GM23338 (cell line): Measurements from ENCODE around the gene KRTAP5-6. TPM values are rescaled to one million over a fixed set of nuclear protein-coding genes. Genes with fewer than 3 reads are reported as not detected.

Experiments
- ATAC-seq: fragments of 200-7000 bp; cut with Tn5 transposase; 3 replicates; pipeline ENCODE4 v1.9.1; 2020
- DNase-seq: peaks from one replicate; pipeline ENCODE4 v3.0.0-alpha.2; 2015; ENCODE audit warnings: low spot score
- H2AFZ ChIP-seq: fragments of 200-600 bp; sonication (generic); 2 replicates; pipeline ENCODE4 v1.8.0; 2016; ENCODE audit warnings: antibody characterized with exemption, mild to moderate bottlenecking, moderate library complexity
- H3F3A ChIP-seq: fragments of 200-600 bp; sonication (generic); replicated peaks from 2 replicates; pipeline ENCODE4 v1.8.0; 2017; ENCODE audit warnings: antibody characterized with exemption, mixed run types, low read depth
- H3K27ac ChIP-seq: fragments of 200-600 bp; sonication (generic); 2 replicates; pipeline ENCODE4 v1.6.1; 2016; ENCODE audit warnings: low read depth
- H3K27me3 ChIP-seq: fragments of 200-600 bp; sonication (generic); 2 replicates; pipeline ENCODE4 v1.8.0; 2016; ENCODE audit warnings: mild to moderate bottlenecking, mixed run types, moderate library complexity; ENCODE audit not compliant: insufficient read depth
- H3K36me3 ChIP-seq: fragments of 200-600 bp; sonication (generic); 2 replicates; pipeline ENCODE4 v1.8.0; 2016; ENCODE audit warnings: mild to moderate bottlenecking; ENCODE audit not compliant: insufficient read depth
- H3K4me1 ChIP-seq: fragments of 200-600 bp; sonication (generic); 2 replicates; pipeline ENCODE4 v1.8.0; 2016; ENCODE audit warnings: mild to moderate bottlenecking, moderate library complexity; ENCODE audit not compliant: insufficient read depth
- H3K4me2 ChIP-seq: fragments of 200-600 bp; sonication (generic); 2 replicates; pipeline ENCODE4 v1.7.1; 2017; ENCODE audit warnings: mixed run types
- H3K4me3 ChIP-seq: fragments of 200-600 bp; sonication (generic); 2 replicates; pipeline ENCODE4 v1.6.1; 2016; ENCODE audit warnings: mixed run types
- H3K79me2 ChIP-seq: fragments of 200-600 bp; sonication (generic); replicated peaks from 2 replicates; pipeline ENCODE4 v1.8.0; 2017; ENCODE audit warnings: mild to moderate bottlenecking; ENCODE audit not compliant: insufficient read depth
- H3K9me2 ChIP-seq: fragments of 200-600 bp; sonication (generic); 2 replicates; pipeline ENCODE4 v1.8.0; 2017; ENCODE audit not compliant: insufficient read depth
- H4K20me1 ChIP-seq: fragments of 200-600 bp; sonication (generic); replicated peaks from 2 replicates; pipeline ENCODE4 v1.8.0; 2017; ENCODE audit warnings: mild to moderate bottlenecking; ENCODE audit not compliant: insufficient read depth
- H3K27ac Mint-ChIP-seq: 2 replicates; pipeline ENCODE4 v1.8.0; 2020; ENCODE audit warnings: inconsistent platforms, mild to moderate bottlenecking, moderate library complexity, mixed read lengths
- H3K27me3 Mint-ChIP-seq: 3 replicates; pipeline ENCODE4 v1.8.0; 2022; ENCODE audit warnings: low read depth, mild to moderate bottlenecking, moderate library complexity, mixed read lengths, inconsistent platforms; ENCODE audit not compliant: insufficient read depth, poor library complexity
- H3K36me3 Mint-ChIP-seq: 3 replicates; pipeline ENCODE4 v1.8.0; 2021; ENCODE audit warnings: low read depth, mild to moderate bottlenecking, inconsistent platforms, moderate library complexity, mixed read lengths
- H3K4me1 Mint-ChIP-seq: 3 replicates; pipeline ENCODE4 v1.8.0; 2020; ENCODE audit warnings: mild to moderate bottlenecking, inconsistent platforms, mixed read lengths
- H3K4me3 Mint-ChIP-seq: 3 replicates; pipeline ENCODE4 v1.8.0; 2021; ENCODE audit warnings: moderate library complexity, mild to moderate bottlenecking, inconsistent platforms, mixed read lengths
- H3K9me3 Mint-ChIP-seq: 3 replicates; pipeline ENCODE4 v1.8.0; 2020; ENCODE audit warnings: moderate library complexity, mild to moderate bottlenecking, inconsistent platforms, mixed read lengths
- CREB1 ChIP-seq: fragments of 250-450 bp; sonication (Bioruptor Pico); IDR thresholded peaks from 2 replicates; pipeline ENCODE4 v1.5.0; 2020; ENCODE audit warnings: low read depth, mild to moderate bottlenecking, moderate library complexity
- EZH2 ChIP-seq: fragments of 200-600 bp; sonication (generic); IDR thresholded peaks from one replicate; pipeline ENCODE4 v1.8.0; 2017; ENCODE audit warnings: antibody characterized with exemption, mild to moderate bottlenecking, low read depth; ENCODE audit not compliant: unreplicated experiment
- JUNB ChIP-seq: IDR thresholded peaks from one replicate; pipeline ENCODE4 v1.6.1; 2016; ENCODE audit warnings: antibody characterized with exemption; ENCODE audit not compliant: unreplicated experiment
- NANOG ChIP-seq: IDR thresholded peaks from 2 replicates; pipeline ENCODE4 v1.6.1; 2016; ENCODE audit warnings: antibody characterized with exemption, borderline replicate concordance
- POLR2AphosphoS5 ChIP-seq: IDR thresholded peaks from 2 replicates; pipeline ENCODE4 v1.6.1; 2016; ENCODE audit warnings: antibody characterized with exemption, low read depth
- ZNF114 ChIP-seq: fragments of 250-450 bp; sonication (Bioruptor Pico); IDR thresholded peaks from 2 replicates; pipeline ENCODE4 v1.5.0; 2020; ENCODE audit warnings: mild to moderate bottlenecking, moderate library complexity
- polyA plus RNA-seq: library from polyadenylated mRNA; unstranded; fragments of >200 nt; fragmentation: Nextera tagmentation; extraction: Ambion mirVana; gene quantifications from 2 replicates; pipeline ENCODE4 v1.2.1, GENCODE V29; 2016
- total RNA-seq: library from RNA; depleted of rRNA; stranded (reverse); fragments of >200 nt; shearing (Covaris generic); gene quantifications from 2 replicates; pipeline ENCODE4 v1.2.3, GENCODE V29; 2014
- TF ChIP-seq, protein P1 (sequence below): IDR thresholded peaks from one replicate; pipeline ENCODE4 v1.6.1; 2018; ENCODE audit warnings: antibody characterized with exemption; ENCODE audit not compliant: unreplicated experiment
- TF ChIP-seq, protein P2 (sequence below): IDR thresholded peaks from 2 replicates; pipeline ENCODE4 v1.6.1; 2016; ENCODE audit warnings: antibody characterized with exemption
- TF ChIP-seq, protein P3 (sequence below), 2 experiments: fragments of 200-600 bp in 1 of 2; sonication (generic) in 1 of 2; conservative IDR thresholded peaks; 2 replicates each; pipeline versions ENCODE4 v1.5.1 to v1.6.1; 2016 to 2017; ENCODE audit warnings: antibody characterized with exemption in 2 of 2, low read depth in 2 of 2, mild to moderate bottlenecking in 2 of 2, moderate library complexity in 1 of 2

KRTAP5-6 gene
- total and polyA plus RNA-seq, 2 experiments from 2014 or later = not detected

DNA sequence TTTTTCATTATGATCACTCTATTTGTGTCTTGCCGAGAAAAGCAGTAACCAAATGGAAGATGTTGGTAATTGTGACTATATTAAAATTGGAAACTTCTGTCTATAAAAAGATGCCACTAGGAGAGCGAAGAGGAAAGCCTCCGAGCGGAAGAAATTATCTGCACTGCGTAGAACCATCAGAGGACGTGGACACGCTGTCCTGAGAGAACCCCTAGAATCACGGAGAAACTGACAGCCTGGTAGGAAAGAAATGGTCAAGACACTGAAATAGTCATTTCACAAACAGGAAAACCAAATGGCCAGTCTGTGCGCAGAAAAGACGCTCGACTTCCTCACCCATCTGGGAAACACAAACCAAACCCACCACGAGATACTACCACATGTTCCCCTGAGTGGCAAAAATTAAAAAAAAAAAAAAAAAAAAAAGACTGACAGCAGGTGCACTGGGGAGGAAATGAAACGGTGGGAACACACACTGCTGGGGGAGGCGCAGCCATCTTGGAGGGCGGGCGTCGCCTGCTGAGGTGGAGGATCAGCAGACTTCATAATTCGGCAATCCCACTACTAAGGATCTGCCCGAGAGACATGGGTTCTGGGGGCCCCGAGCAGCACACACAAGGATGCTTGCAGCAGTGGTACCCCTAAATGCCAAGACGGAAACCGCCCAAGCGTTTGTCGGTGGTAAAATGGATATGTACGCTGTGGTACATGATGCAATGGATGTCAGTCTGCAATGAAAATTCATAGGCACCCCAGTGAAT is 32.1 kb downstream of the KRTAP5-6 start (continued):
- TF ChIP-seq, protein P1, sequence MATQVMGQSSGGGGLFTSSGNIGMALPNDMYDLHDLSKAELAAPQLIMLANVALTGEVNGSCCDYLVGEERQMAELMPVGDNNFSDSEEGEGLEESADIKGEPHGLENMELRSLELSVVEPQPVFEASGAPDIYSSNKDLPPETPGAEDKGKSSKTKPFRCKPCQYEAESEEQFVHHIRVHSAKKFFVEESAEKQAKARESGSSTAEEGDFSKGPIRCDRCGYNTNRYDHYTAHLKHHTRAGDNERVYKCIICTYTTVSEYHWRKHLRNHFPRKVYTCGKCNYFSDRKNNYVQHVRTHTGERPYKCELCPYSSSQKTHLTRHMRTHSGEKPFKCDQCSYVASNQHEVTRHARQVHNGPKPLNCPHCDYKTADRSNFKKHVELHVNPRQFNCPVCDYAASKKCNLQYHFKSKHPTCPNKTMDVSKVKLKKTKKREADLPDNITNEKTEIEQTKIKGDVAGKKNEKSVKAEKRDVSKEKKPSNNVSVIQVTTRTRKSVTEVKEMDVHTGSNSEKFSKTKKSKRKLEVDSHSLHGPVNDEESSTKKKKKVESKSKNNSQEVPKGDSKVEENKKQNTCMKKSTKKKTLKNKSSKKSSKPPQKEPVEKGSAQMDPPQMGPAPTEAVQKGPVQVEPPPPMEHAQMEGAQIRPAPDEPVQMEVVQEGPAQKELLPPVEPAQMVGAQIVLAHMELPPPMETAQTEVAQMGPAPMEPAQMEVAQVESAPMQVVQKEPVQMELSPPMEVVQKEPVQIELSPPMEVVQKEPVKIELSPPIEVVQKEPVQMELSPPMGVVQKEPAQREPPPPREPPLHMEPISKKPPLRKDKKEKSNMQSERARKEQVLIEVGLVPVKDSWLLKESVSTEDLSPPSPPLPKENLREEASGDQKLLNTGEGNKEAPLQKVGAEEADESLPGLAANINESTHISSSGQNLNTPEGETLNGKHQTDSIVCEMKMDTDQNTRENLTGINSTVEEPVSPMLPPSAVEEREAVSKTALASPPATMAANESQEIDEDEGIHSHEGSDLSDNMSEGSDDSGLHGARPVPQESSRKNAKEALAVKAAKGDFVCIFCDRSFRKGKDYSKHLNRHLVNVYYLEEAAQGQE = no peak
- TF ChIP-seq ZNF114 = no peak
- no peak for TF ChIP-seq JUNB
- no peak for TF ChIP-seq POLR2AphosphoS5

DNA sequence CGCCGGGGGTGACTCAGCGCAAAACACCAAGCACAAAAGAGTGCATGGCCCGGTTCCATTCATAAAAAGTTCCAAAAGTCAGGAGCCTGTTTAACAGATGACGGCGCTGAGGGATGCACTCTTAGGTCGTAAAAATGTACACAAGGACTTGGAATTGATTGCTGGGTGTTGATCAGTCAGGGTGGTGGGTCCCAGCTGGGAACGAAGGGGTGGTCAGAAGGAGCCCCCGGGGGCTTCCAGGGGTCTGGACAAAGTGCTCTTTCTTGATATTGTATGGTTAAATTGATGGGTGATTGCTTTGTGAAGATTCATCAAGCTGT is 32.7 kb downstream of the KRTAP5-6 start:
- no peak overlapping the region for H3K27ac Mint-ChIP-seq
- Histone ChIP-seq H3K27me3 (no peaks in the 10 kb centered on the region), H3K27ac (no peak overlapping the region), H2AFZ (no peak overlapping the region), H3F3A (peaks cover 8% of the 10 kb centered on the region; the same call in 1 of the 2 replicates), H3K4me2 (no peak overlapping the region), H3K4me1 (no peaks in the 10 kb centered on the region), H4K20me1 (no peaks in the 10 kb centered on the region), H3K4me3 (no peak overlapping the region), H3K36me3 (no peaks in the 10 kb centered on the region), H3K9me2 (no peaks in the 10 kb centered on the region), H3K79me2 (no peaks in the 10 kb centered on the region)
- DNase-seq = no peak
- H3K9me3 Mint-ChIP-seq = peaks cover 6% of the 10 kb centered on the region; the same call in 1 of the 3 replicates
- no peaks in the 10 kb centered on the region for H3K36me3 Mint-ChIP-seq
- H3K27me3 Mint-ChIP-seq = peaks cover 17% of the 10 kb centered on the region
- H3K4me3 Mint-ChIP-seq = no peak overlapping the region
- no peak for ATAC-seq
- no peaks in the 10 kb centered on the region for H3K4me1 Mint-ChIP-seq
- TF ChIP-seq CREB1 (CRISPR knock-in tag) = no peak
- TF ChIP-seq EZH2 = no peak
- TF ChIP-seq ZNF114 = no peak
- no peak for TF ChIP-seq NANOG
- TF ChIP-seq, protein P2, sequence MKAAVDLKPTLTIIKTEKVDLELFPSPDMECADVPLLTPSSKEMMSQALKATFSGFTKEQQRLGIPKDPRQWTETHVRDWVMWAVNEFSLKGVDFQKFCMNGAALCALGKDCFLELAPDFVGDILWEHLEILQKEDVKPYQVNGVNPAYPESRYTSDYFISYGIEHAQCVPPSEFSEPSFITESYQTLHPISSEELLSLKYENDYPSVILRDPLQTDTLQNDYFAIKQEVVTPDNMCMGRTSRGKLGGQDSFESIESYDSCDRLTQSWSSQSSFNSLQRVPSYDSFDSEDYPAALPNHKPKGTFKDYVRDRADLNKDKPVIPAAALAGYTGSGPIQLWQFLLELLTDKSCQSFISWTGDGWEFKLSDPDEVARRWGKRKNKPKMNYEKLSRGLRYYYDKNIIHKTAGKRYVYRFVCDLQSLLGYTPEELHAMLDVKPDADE = no peak
- TF ChIP-seq, protein P1 = no peak
- no peak for TF ChIP-seq JUNB
- TF ChIP-seq POLR2AphosphoS5 = no peak
- TF ChIP-seq, protein P3, sequence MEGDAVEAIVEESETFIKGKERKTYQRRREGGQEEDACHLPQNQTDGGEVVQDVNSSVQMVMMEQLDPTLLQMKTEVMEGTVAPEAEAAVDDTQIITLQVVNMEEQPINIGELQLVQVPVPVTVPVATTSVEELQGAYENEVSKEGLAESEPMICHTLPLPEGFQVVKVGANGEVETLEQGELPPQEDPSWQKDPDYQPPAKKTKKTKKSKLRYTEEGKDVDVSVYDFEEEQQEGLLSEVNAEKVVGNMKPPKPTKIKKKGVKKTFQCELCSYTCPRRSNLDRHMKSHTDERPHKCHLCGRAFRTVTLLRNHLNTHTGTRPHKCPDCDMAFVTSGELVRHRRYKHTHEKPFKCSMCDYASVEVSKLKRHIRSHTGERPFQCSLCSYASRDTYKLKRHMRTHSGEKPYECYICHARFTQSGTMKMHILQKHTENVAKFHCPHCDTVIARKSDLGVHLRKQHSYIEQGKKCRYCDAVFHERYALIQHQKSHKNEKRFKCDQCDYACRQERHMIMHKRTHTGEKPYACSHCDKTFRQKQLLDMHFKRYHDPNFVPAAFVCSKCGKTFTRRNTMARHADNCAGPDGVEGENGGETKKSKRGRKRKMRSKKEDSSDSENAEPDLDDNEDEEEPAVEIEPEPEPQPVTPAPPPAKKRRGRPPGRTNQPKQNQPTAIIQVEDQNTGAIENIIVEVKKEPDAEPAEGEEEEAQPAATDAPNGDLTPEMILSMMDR (conservative IDR thresholded peaks at IDR 0.05; ENCODE audit: low read depth in 2 of 2) = no peak
